GM18867 (cell line): ENCODE results near the gene KLK13.

ENCODE experiments used
- ATAC-seq: cut with Tn5 transposase; IDR thresholded peaks from one replicate; pipeline ENCODE4 v1.9.1; 2021; ENCODE audit warnings: mild to moderate bottlenecking, moderate library complexity; ENCODE audit not compliant: unreplicated experiment

Gene KLK13

DNA sequence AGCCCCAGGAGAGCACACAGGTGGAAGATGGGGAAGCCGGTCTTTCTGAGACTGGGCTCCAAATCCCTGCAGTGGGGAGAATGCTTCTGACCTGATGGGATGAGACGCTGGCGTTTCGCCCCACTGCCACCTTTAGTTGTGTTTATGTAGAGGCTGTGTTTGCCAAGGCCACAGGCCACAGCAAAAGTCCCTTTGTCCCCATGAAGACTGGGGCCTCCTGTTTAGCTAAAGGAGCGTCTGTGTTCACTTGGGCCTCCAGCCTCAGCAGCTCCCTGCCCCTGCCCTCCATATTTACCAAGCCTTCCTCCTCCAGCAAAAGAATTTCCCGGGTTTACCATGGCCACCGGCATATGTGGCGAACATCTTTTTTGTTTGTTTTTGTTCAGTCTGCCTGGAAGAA is 28.2 kb upstream of the KLK13 start:
- ATAC-seq, result no peak

DNA sequence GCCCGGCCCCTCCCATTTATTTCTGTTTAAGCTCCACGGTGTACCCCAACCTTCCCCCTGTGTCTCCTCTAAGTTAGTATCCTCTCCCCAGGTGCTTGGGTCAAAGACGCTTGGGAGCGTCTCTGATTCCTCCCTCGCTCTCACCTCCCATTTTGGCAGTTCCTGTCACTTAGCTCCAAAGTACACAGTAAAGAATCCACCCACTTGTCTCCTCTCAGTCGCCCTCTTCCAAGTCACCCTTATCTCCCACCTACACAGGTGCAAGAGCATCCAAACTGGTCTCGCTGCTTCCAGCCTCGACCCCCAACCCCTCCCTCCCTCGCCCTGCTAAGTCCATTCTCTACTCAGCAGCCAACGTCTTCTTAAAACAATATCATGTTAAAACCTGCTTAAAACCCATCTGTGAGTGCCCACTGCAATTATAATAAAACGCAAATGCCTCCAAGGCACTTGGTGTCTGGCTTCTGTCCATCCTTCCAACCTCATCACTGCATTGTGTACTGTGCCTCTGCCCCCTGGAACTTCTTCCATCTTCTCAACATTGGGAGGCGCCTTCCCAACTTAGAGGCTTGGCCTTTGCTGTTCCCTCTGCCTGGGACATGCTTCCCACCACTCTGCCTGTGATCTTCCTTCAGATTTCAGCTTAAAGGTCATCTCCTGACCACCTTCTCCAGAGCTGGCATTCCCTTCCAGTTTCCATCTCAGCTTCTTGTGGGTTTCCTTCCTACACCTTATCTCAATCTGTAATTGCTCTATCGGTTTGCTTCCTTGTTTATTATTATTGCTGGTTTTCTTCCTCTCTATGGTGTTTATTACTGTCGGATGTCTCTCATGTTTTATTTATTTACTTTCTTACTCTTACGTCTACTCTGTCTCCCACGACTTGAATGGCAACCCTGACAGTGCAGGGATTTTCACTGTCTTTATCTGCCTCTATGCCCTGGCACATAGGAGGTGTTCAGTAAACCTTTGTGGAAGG is 27.3 kb upstream of the KLK13 start:
- ATAC-seq, result no peak

GRCh38 chr19:51091126-51091525 is 26.2 kb upstream of the KLK13 start:
- ATAC-seq, result no peak

DNA sequence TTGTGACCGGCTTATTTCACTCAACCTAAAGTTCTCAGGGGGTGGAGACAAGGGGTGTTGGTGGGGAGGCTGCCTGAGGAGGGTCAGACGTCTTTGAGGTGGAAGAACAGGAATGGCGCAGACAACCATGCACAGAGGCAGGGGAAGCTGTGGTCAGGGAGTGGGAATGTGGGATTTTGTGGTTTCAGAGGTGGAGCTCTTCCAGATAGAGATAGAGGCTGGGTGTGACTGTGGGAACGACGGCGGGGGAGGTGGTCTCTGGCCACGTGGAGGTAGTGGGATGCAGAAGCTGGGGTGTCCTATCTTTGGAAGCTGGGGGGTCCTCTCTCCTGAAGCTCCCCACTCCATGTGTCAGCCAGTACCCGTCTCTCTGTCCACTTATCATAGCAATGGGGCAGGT is 25.6 kb upstream of the KLK13 start:
- no peak for ATAC-seq

DNA sequence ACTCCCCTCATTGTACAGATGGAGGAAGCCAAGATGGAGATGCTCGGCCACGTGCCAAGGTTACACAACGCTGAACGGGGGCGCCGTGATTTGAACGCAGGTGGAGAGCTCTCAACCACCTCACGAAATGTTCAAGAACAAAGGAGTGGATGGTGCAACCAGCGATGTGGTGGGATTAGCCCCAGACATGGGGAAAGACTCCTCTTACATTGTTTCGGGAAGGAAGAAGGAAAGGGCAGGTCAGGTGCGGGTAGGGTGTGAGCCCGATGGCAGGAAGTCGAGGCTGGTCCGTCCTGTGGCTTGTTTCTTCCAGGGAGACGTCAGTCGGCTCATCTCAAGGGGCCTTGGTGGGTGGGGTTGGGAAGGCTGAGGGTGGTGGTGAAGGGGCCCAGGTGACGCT is 24.9 kb upstream of the KLK13 start:
- ATAC-seq, result no peak

GRCh38 chr19:51086153-51086850 is 21.4 kb upstream of the KLK13 start:
- ATAC-seq, result no peak

- no peak for ATAC-seq
Observed at GRCh38 chr19:51084505-51084904, 19.6 kb upstream of the KLK13 start.

DNA sequence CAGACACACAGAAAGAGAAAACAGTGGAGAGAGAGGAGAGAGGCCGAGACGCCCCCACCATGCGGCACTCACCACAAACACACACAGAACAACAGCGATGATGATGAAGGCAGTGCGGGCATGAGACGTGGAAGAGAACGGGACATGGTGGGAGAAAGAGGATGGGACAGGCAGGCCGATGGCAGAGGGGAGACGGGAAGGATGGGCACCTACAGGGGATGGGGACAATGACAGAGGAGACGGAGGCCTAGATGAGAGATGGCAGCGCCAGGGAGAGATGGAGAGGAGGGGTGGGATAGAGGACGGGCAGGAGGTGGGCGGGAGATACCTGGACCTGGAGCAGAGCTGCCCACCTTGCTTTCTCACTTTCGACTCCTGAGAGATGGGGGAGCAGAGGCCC is 18.9 kb upstream of the KLK13 start:
- no peak for ATAC-seq

GRCh38 chr19:51083181-51083580 is 18.3 kb upstream of the KLK13 start:
- no peak for ATAC-seq

DNA sequence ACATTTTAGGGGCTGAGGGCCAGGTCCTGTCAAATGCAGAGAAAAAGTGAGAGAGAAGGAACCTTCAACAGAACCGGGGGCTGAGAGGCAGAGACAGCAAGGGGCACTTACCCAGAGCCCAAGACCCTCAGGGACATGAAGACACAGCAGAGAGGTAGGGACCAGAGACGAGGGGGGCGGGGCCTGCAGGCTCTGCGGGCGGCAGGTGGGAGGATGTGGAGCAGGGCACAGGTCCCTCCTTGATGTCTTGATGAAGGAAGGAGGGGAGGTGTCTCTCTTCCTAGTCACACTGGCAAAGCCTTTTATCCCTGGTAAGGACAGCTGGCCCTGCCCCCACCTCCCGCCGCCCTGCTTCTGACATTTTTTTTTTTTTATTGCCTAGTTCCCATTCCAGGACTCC is 17.7 kb upstream of the KLK13 start, which contains the start of gene KLK14:
Gene KLK14 (minus strand): TSS at position 277 of the 400 bp plus-strand sequence. CDS start 273 bp downstream, at position 4.
- ATAC-seq, result no peak

GRCh38 chr19:51081476-51081875 is 16.6 kb upstream of the KLK13 start:
- no peak for ATAC-seq

GRCh38 chr19:51079481-51080110 is 14.7 kb upstream of the KLK13 start:
- no peak for ATAC-seq

GRCh38 chr19:51078731-51079130 is 13.8 kb upstream of the KLK13 start:
- no peak for ATAC-seq

DNA sequence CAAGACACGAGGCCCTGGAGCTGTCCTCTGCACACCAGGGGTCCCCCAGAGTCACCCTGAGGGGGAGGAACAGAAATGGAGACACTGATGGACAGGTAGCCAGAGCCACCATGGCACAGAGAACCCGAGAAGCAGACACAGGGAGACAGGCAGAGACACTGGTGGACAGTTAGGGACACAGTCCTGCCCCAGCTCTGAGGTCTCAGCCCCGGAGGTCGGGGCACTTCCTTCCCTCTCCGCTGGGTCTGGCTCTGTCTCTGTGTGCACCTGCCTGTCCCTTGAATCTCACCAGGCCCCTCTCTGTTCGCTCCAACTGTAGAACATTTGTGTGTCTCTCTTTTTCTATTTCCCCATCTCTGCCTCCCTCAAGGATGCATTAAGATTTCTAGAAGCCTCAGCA is 13.2 kb upstream of the KLK13 start:
- no peak for ATAC-seq

DNA sequence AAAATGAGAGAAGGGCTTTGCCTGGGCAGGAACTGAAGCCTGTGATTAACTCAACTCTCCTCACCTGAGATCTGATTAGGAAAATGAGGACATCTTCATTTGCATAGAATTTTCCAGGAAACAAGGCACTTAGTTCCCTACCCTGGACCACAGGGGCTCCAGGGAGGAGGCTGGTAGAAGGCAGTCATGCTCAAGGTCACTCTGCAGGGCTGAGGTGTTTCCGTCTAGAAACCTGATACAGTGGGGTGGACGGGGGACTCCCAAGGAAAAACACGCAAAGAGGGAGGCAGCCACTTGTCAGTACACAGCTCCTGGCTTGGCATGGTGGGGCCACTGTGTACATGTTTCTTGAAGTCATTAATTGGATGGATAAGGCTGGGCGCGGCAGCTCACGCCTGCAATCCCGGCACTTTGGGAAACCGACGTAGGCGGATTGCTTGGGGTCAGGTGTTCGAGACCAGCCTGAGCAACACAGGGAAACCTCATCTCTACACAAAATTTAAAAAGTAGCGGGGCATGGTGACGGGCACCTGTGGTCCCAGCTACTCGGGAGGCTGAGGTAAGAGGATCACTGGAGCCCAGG is 11.8 kb upstream of the KLK13 start:
- ATAC-seq, result no peak

- ATAC-seq, result no peak
Observed at GRCh38 chr19:51075998-51076397, 11.1 kb upstream of the KLK13 start.

DNA sequence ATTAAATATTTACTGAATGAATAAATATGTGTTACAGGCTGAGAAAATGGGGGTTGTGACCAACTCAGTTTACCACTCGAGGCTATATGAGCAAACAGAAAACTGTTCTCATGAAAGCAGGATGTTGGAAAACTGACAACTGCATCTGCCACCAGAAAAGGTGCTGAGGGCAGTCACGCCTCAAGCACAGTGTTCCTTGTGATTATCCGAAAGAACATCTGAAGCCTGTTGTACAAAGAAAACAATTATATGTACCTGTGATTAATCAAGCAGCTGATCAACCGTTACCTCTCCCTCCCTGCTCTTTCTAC is 6.2 kb upstream of the KLK13 start:
- no peak for ATAC-seq

- no peak for ATAC-seq
Observed at GRCh38 chr19:51070334-51071094, 5.6 kb upstream of the KLK13 start.

DNA sequence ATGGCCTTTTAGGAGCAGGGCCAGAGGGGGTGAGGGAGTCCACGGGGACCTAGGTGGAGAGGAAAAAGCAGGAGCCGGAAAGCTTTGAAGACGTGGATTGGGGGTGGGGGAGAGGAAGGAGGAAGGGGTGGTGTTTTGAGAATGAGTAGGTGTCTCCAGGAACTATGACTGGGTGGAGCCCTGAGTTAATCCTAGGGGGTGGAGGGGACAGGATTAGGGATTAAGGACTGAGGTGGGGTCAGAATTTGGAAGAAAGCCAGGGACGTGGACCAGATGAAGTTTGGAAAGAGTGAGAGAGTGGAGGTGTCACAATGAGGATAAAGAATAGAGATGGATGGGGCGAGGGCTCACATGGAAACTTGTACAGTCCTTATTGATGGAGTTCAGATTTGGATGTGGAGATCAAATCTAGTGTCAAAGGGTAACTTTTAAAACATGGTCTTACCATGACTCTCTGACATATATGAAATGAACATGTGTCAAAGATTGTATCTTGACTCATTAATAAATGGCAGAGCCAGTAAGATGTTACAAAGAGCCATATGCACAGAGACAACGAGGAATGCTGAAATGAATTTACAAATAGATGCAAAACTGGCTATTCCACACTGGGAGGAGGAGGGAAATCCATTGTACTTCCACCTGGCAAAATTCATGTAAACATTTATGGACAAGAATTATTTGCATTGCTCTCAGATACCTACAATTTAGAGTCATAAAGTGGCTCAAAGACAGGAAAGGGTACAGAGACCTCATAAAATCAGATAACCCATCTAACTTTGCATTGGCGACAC is 1.7 kb upstream of the KLK13 start:
- ATAC-seq, result no peak
